H1 (cell line): ENCODE measurements around the gene SIRT7. TPM values are rescaled to one million over a fixed set of nuclear protein-coding genes. Genes with fewer than 3 reads are reported as not detected.

ENCODE experiments used
- CTCF ChIA-PET: fragments of 300-600 bp; sonication (Branson Sonifier 250); formaldehyde crosslinking; loops from one replicate; lab custom pipeline; 2021; ENCODE audit not compliant: partially characterized antibody; lab: Charles Lee
- POLR2A ChIA-PET: fragments of 300-600 bp; sonication (Branson Sonifier 250); formaldehyde crosslinking; loops from one replicate; lab custom pipeline; 2021; ENCODE audit warnings: inconsistent platforms; ENCODE audit not compliant: partially characterized antibody; lab: Charles Lee
- DNase-seq, 2 experiments: peaks; one replicate each; pipeline versions ENCODE4 v3.0.0 to v3.0.0-alpha.2; 2010 to 2022; ENCODE audit warnings: low spot score in 2 of 2, low read depth in 1 of 2, mixed read lengths in 1 of 2
- FAIRE-seq: peaks from 2 replicates; lab custom pipeline; 2011; peaks lifted over from hg19 to GRCh38; lab: Jason Lieb, UNC
- H2AFZ ChIP-seq: 2 replicates; pipeline ENCODE4 v1.8.1; 2012; ENCODE audit warnings: low read length, inconsistent platforms
- H2AK5ac ChIP-seq: 2 replicates; pipeline ENCODE4 v1.6.1; 2013; ENCODE audit warnings: low read depth, low read length
- H2BK120ac ChIP-seq: replicated peaks from 2 replicates; pipeline ENCODE3; 2013; ENCODE audit warnings: low read depth, low read length, inconsistent platforms
- H2BK12ac ChIP-seq: 2 replicates; pipeline ENCODE4 v1.6.1; 2013; ENCODE audit warnings: low read depth, low read length
- H2BK15ac ChIP-seq: 2 replicates; pipeline ENCODE4 v1.6.1; 2013; ENCODE audit warnings: low read length
- H2BK20ac ChIP-seq: 2 replicates; pipeline ENCODE4 v1.6.1; 2013; ENCODE audit warnings: low read length
- H2BK5ac ChIP-seq: 2 replicates; pipeline ENCODE4 v1.6.1; 2013; ENCODE audit warnings: low read depth, low read length
- H3K14ac ChIP-seq: 2 replicates; pipeline ENCODE4 v1.6.1; 2013; ENCODE audit warnings: inconsistent platforms; ENCODE audit not compliant: insufficient read length
- H3K18ac ChIP-seq: 2 replicates; pipeline ENCODE4 v1.6.1; 2013; ENCODE audit warnings: low read length; ENCODE audit errors: extremely low read depth
- H3K23ac ChIP-seq: 2 replicates; pipeline ENCODE4 v1.6.1; 2013; ENCODE audit warnings: inconsistent platforms; ENCODE audit not compliant: insufficient read length
- H3K23me2 ChIP-seq: 2 replicates; pipeline ENCODE4 v1.6.1; 2013; ENCODE audit warnings: low read depth, low read length
- H3K27ac ChIP-seq: 2 replicates; pipeline ENCODE4 v1.6.1; 2011; ENCODE audit warnings: low read depth, low read length, inconsistent platforms
- H3K27me3 ChIP-seq, 4 experiments: replicated peaks in 1 of 4; 1 replicate in 1 of 4; 2 replicates in 3 of 4; pipeline versions ENCODE4 v1.6.1 to v1.8.1; 2011 to 2013; ENCODE audit warnings: low read length in 3 of 4, mild to moderate bottlenecking in 3 of 4, inconsistent platforms in 2 of 4, mixed read lengths in 2 of 4, moderate library complexity in 1 of 4; ENCODE audit not compliant: control insufficient read depth in 3 of 4, insufficient read depth in 3 of 4; ENCODE audit errors: extremely low read depth in 1 of 4
- H3K36me3 ChIP-seq, 4 experiments: 2 replicates each; pipeline versions ENCODE4 v1.6.1 to v1.8.1; 2011 to 2013; ENCODE audit warnings: mild to moderate bottlenecking in 4 of 4, low read length in 3 of 4, moderate library complexity in 2 of 4, control low read depth in 1 of 4, inconsistent platforms in 1 of 4; ENCODE audit not compliant: insufficient read depth in 4 of 4, control insufficient read depth in 2 of 4
- H3K4ac ChIP-seq: replicated peaks from 2 replicates; pipeline ENCODE3; 2013; ENCODE audit warnings: low read length, low read depth, mixed read lengths, inconsistent platforms; ENCODE audit not compliant: insufficient read length
- H3K4me1 ChIP-seq, 4 experiments: replicated peaks in 1 of 4; 1 replicate in 1 of 4; 2 replicates in 3 of 4; pipeline versions ENCODE4 v1.6.1 to v1.8.1; 2011 to 2013; ENCODE audit warnings: low read length in 3 of 4, inconsistent platforms in 2 of 4, mixed read lengths in 1 of 4; ENCODE audit not compliant: insufficient read depth in 4 of 4, control insufficient read depth in 3 of 4
- H3K4me2 ChIP-seq, 2 experiments: 2 replicates each; pipeline versions ENCODE4 v1.6.1 to v1.8.1; 2011 to 2013; ENCODE audit warnings: low read depth in 2 of 2, low read length in 2 of 2, control low read depth in 1 of 2, inconsistent platforms in 1 of 2, mild to moderate bottlenecking in 1 of 2; ENCODE audit not compliant: insufficient read depth in 1 of 2
- H3K4me3 ChIP-seq, 4 experiments: fragments of 200-600, 300-600 bp in 1 of 4; sonication (generic), shearing (Covaris generic), sonication (Bioruptor Twin) in 1 of 4; 2 replicates each; pipeline versions ENCODE4 v1.5.1 to v1.8.1; 2011 to 2016; ENCODE audit warnings: low read length in 4 of 4, low read depth in 3 of 4, control low read depth in 2 of 4, inconsistent platforms in 2 of 4, mild to moderate bottlenecking in 2 of 4, mixed read lengths in 1 of 4, moderate library complexity in 1 of 4; ENCODE audit not compliant: insufficient read depth in 2 of 4; ENCODE audit errors: extremely low read depth in 1 of 4
- H3K56ac ChIP-seq: replicated peaks from 2 replicates; pipeline ENCODE3; 2013; ENCODE audit warnings: low read depth, mild to moderate bottlenecking, mixed read lengths, low read length, inconsistent platforms; ENCODE audit not compliant: insufficient read length
- H3K79me1 ChIP-seq: 2 replicates; pipeline ENCODE4 v1.6.1; 2013; ENCODE audit warnings: low read depth, low read length, control low read depth
- H3K79me2 ChIP-seq, 2 experiments: 2 replicates each; pipeline versions ENCODE4 v1.6.1 to v1.8.1; 2012 to 2013; ENCODE audit warnings: low read length in 2 of 2, mild to moderate bottlenecking in 2 of 2, inconsistent platforms in 1 of 2; ENCODE audit not compliant: insufficient read depth in 2 of 2, control insufficient read depth in 1 of 2
- H3K9ac ChIP-seq, 4 experiments: replicated peaks in 1 of 4; 1 replicate in 1 of 4; 2 replicates in 3 of 4; pipeline versions ENCODE4 v1.6.1 to v1.8.1; 2011 to 2013; ENCODE audit warnings: low read depth in 3 of 4, low read length in 3 of 4, control low read depth in 2 of 4, mild to moderate bottlenecking in 2 of 4, moderate library complexity in 2 of 4, inconsistent platforms in 1 of 4; ENCODE audit errors: extremely low read depth in 1 of 4
- H3K9me3 ChIP-seq, 2 experiments: 2 replicates each; pipeline versions ENCODE4 v1.6.1 to v1.8.1; 2012 to 2013; ENCODE audit warnings: mild to moderate bottlenecking in 2 of 2, moderate library complexity in 2 of 2, control low read depth in 1 of 2, inconsistent platforms in 1 of 2, low read depth in 1 of 2, low read length in 1 of 2, mixed read lengths in 1 of 2; ENCODE audit not compliant: insufficient read depth in 2 of 2
- H4K20me1 ChIP-seq, 2 experiments: replicated peaks in 1 of 2; 2 replicates each; pipeline versions ENCODE3 to v1.8.1; 2011 to 2013; ENCODE audit warnings: inconsistent platforms in 2 of 2, low read length in 2 of 2, mild to moderate bottlenecking in 1 of 2; ENCODE audit not compliant: insufficient read depth in 2 of 2, control insufficient read depth in 1 of 2
- H4K5ac ChIP-seq: 2 replicates; pipeline ENCODE4 v1.6.1; 2013; ENCODE audit warnings: low read length, low read depth, mixed read lengths, inconsistent platforms; ENCODE audit not compliant: insufficient read length
- H4K8ac ChIP-seq: 2 replicates; pipeline ENCODE4 v1.8.0; 2013; ENCODE audit warnings: mild to moderate bottlenecking, moderate library complexity, low read length, inconsistent platforms; ENCODE audit not compliant: insufficient read depth; ENCODE audit errors: extremely low read depth
- H4K91ac ChIP-seq: replicated peaks from 2 replicates; pipeline ENCODE3; 2013; ENCODE audit warnings: low read length, mixed read lengths, inconsistent platforms; ENCODE audit not compliant: insufficient read length
- NRF1 ChIP-seq: IDR thresholded peaks from 2 replicates; pipeline ENCODE4 v1.6.1; 2011; ENCODE audit warnings: mild to moderate bottlenecking, low read depth, low read length, improper control_type of control experiment
- RNF2 ChIP-seq: fragments of 200-900, 300-1000 bp; sonication (generic); IDR thresholded peaks from 2 replicates; pipeline ENCODE4 v1.7.1; 2016; ENCODE audit warnings: borderline replicate concordance, low read depth, mild to moderate bottlenecking, antibody characterized with exemption, low read length; ENCODE audit not compliant: poor library complexity, severe bottlenecking; ENCODE audit errors: missing control alignments
- WGBS, 2 experiments: shearing (Covaris generic) in 1 of 2; methylation state at CpG; one replicate each; pipeline versions ENCODE4 v1.1.6 to v1.1.7; 2013 to 2015; ENCODE audit warnings: low lambda C conversion rate in 2 of 2, mixed read lengths in 2 of 2, inconsistent platforms in 1 of 2, low coverage in 1 of 2, missing lambda C conversion rate in 1 of 2; ENCODE audit not compliant: insufficient replicate concordance in 2 of 2, insufficient coverage in 1 of 2, insufficient read length in 1 of 2; ENCODE audit errors: extremely low coverage in 1 of 2, missing lambda C conversion rate in 1 of 2; 5-methylcytosine and 5-hydroxymethylcytosine counted together
- polyA plus RNA-seq, 7 experiments: library from polyadenylated mRNA; depleted of rRNA in 3 of 7; stranded (reverse) in 5 of 7; unstranded in 2 of 7; fragments of >200 nt in 5 of 7; fragments of 200-250 nt in 2 of 7; gene quantifications; 1 replicate in 5 of 7; 2 replicates in 1 of 7; 4 replicates in 1 of 7; pipeline versions ENCODE4 v1.2.1 to v1.2.3, GENCODE V29; 2011 to 2013; ENCODE audit warnings: missing spikeins in 2 of 7, mixed read lengths in 2 of 7
- total RNA-seq: library from RNA; stranded (reverse); fragmentation: NEBNext Ultra II Directional; extraction: Animal tissue kit (Norgen Biotek cat#: 25700); gene quantifications from 2 replicates; pipeline ENCODE4 v1.2.1, GENCODE V29; 2021

SIRT7 gene
- total and polyA plus RNA-seq, 2 of the 8 experiments (the other 6 are each of a cell fraction or from before 2014, with no cell fraction given): 5.8 to 16.6 TPM

- Histone ChIP-seq H2AFZ (no peak overlapping the region), H3K4me3 (no peak overlapping the region), H3K14ac (no peak overlapping the region), H3K4me1 (peaks cover 0 to 13% (median 4%) of the 10 kb centered on the region in 4 experiments; a peak in 6 of 7 replicates), H3K27me3 (no peaks in the 10 kb centered on the region; a peak in 1 of 7 replicates), H3K4ac (no peak overlapping the region), H2BK5ac (no peak overlapping the region; the same call in 1 of the 2 replicates), H4K20me1 (peaks cover 8 to 38% of the 10 kb centered on the region in 2 experiments), H3K36me3 (peaks cover 8 to 28% (median 23%) of the 10 kb centered on the region in 4 experiments), H3K23me2 (peaks cover 9% of the 10 kb centered on the region), H3K23ac (no peak overlapping the region), H3K9me3 (no peaks in the 10 kb centered on the region), H2BK20ac (no peak overlapping the region), H2AK5ac (no peak overlapping the region), H3K18ac (no peak overlapping the region), H2BK15ac (no peak overlapping the region), H2BK12ac (no peak overlapping the region), H4K5ac (no peak overlapping the region), H4K91ac (no peak overlapping the region), H3K27ac (no peak overlapping the region), H4K8ac (no peak overlapping the region), H3K4me2 (no peak overlapping the region), H2BK120ac (no peak overlapping the region), H3K79me1 (peaks cover 9% of the 10 kb centered on the region), H3K79me2 (peaks cover 0 to 26% of the 10 kb centered on the region in 2 experiments; a peak in 2 of 4 replicates), H3K9ac (no peak overlapping the region), H3K56ac (no peak overlapping the region)
- ChIA-PET CTCF (interaction anchor here (1.2 to 2.8 kb wide), 4 partner anchors 9 to 122 kb away, joined by 3 to 12 read pairs (median 4); partner anchors contain the start of genes DCXR and MAFG), POLR2A (interaction anchor here (0.9 to 8.7 kb wide), 4 partner anchors 10 to 48 kb away, joined by 3 to 135 read pairs (median 4); partner anchors contain the start of genes MAFG and PYCR1)
- 89% methylated on average over 12 of the region's 12 CpGs; no CpG with 5 or more reads in 1 of the 2 experiments for WGBS, 2 experiments
- FAIRE-seq (no peak), DNase-seq (no peak)
- TF ChIP-seq NRF1 (no peak), RNF2 (no peak)
Measured at GRCh38 chr17:81915331-81915730, 2.6 kb downstream of the SIRT7 start.
